Calu3 (cell line): Measurements from ENCODE around the gene PXMP2. TPM values are rescaled to one million over a fixed set of nuclear protein-coding genes. Genes with fewer than 3 reads are reported as not detected.

Experiments used
- BruUV-seq: library from RNA; stranded (reverse); fragments of 400-500 nt; replicated peaks from 2 replicates; lab custom pipeline; 2021; lab: Mats Ljungman, UMichigan
- CTCF ChIA-PET: fragments of 300-600 bp; sonication (Branson Sonifier 250); formaldehyde crosslinking; loops from one replicate; lab custom pipeline; 2022; ENCODE audit warnings: antibody characterized with exemption; lab: Charles Lee
- DNase-seq: peaks from one replicate; pipeline ENCODE4 v3.0.0; 2022
- H3K27ac Mint-ChIP-seq: one replicate; pipeline ENCODE4 v1.8.0; 2022; ENCODE audit warnings: mixed read lengths; ENCODE audit not compliant: unreplicated experiment
- H3K27me3 Mint-ChIP-seq: one replicate; pipeline ENCODE4 v1.8.0; 2022; ENCODE audit warnings: mixed read lengths; ENCODE audit not compliant: unreplicated experiment
- H3K36me3 Mint-ChIP-seq: one replicate; pipeline ENCODE4 v1.8.0; 2022; ENCODE audit warnings: mild to moderate bottlenecking, moderate library complexity, mixed read lengths; ENCODE audit not compliant: insufficient read depth, unreplicated experiment
- H3K4me1 Mint-ChIP-seq: one replicate; pipeline ENCODE4 v1.8.0; 2022; ENCODE audit warnings: mild to moderate bottlenecking, low read depth, mixed read lengths; ENCODE audit not compliant: unreplicated experiment
- H3K4me3 Mint-ChIP-seq: one replicate; pipeline ENCODE4 v1.8.0; 2022; ENCODE audit warnings: mild to moderate bottlenecking, low read depth, moderate library complexity, mixed read lengths; ENCODE audit not compliant: unreplicated experiment
- H3K9me3 Mint-ChIP-seq: one replicate; pipeline ENCODE4 v1.8.0; 2022; ENCODE audit warnings: low read depth, mixed read lengths; ENCODE audit not compliant: unreplicated experiment
- CTCF ChIP-seq: fragments of 200-600 bp; IDR thresholded peaks from one replicate; pipeline ENCODE4 v1.8.0; 2022; ENCODE audit warnings: antibody characterized with exemption; ENCODE audit not compliant: unreplicated experiment
- intact Hi-C: fragments of 100-400 bp; cut with micrococcal nuclease; formaldehyde crosslinking; loops from one replicate; pipeline ENCODE4 v1.10.0; 2022; ENCODE audit not compliant: unreplicated experiment
- total RNA-seq: library from RNA; stranded (reverse); gene quantifications from 2 replicates; pipeline ENCODE4 v1.2.3, GENCODE V29; 2022

The PXMP2 gene
- total RNA-seq, 1 experiment from 2014 or later: 41.9 TPM

- H3K9me3 Mint-ChIP-seq: no peaks in the 10 kb centered on the region
- no peak overlapping the region for H3K4me3 Mint-ChIP-seq
- CTCF ChIA-PET: no interaction called here
- peaks cover 36% of the 10 kb centered on the region for H3K36me3 Mint-ChIP-seq
- H3K27ac Mint-ChIP-seq: no peak overlapping the region
- no peak for DNase-seq
- no peak for TF ChIP-seq CTCF
- intact Hi-C loops: no loop called here
- no peaks in the 10 kb centered on the region for H3K27me3 Mint-ChIP-seq
- BruUV-seq: no TSS peak
- no peaks in the 10 kb centered on the region for H3K4me1 Mint-ChIP-seq
Measured at GRCh38 chr12:132659146-132659545, 28.2 kb upstream of the PXMP2 start.

- CTCF ChIA-PET: no interaction called here
- intact Hi-C loops: no loop called here
- H3K36me3 Mint-ChIP-seq: peaks cover 32% of the 10 kb centered on the region
- no peak overlapping the region for H3K4me3 Mint-ChIP-seq
- DNase-seq: no peak
- no peak overlapping the region for H3K27ac Mint-ChIP-seq
- no TSS peak for BruUV-seq
- H3K9me3 Mint-ChIP-seq: no peaks in the 10 kb centered on the region
- no peaks in the 10 kb centered on the region for H3K4me1 Mint-ChIP-seq
- no peak for TF ChIP-seq CTCF
- no peaks in the 10 kb centered on the region for H3K27me3 Mint-ChIP-seq
Measured at GRCh38 chr12:132660052-132660451, 27.3 kb upstream of the PXMP2 start.

GRCh38 chr12:132660996-132661395 lies 26.4 kb upstream of the PXMP2 start:
- no peak for TF ChIP-seq CTCF
- intact Hi-C loops: no loop called here
- Mint-ChIP-seq H3K27me3 (no peaks in the 10 kb centered on the region), H3K4me3 (no peak overlapping the region), H3K9me3 (no peaks in the 10 kb centered on the region), H3K36me3 (peaks cover 35% of the 10 kb centered on the region), H3K4me1 (no peaks in the 10 kb centered on the region), H3K27ac (no peak overlapping the region)
- BruUV-seq: no TSS peak
- no peak for DNase-seq
- CTCF ChIA-PET: interaction anchor here (1.4 kb wide), 1 partner anchor 12 kb away, joined by 3 read pairs; no protein-coding TSS in a partner anchor

- Mint-ChIP-seq H3K36me3 (peaks cover 29% of the 10 kb centered on the region), H3K4me1 (no peaks in the 10 kb centered on the region), H3K4me3 (no peak overlapping the region), H3K27ac (no peak overlapping the region), H3K9me3 (no peaks in the 10 kb centered on the region), H3K27me3 (no peaks in the 10 kb centered on the region)
- CTCF ChIA-PET: interaction anchor here (1.4 kb wide), 1 partner anchor 13 kb away, joined by 3 read pairs; no protein-coding TSS in a partner anchor
- no peak for TF ChIP-seq CTCF
- intact Hi-C loops: no loop called here
- DNase-seq: no peak
- no TSS peak for BruUV-seq
Measured at GRCh38 chr12:132661972-132662371, 25.4 kb upstream of the PXMP2 start.
